Activated naive CD8-positive, alpha-beta T cell treated with anti-CD3 and anti-CD28 coated beads, Interleukin-2, amount 50 U/mL, for 16 hours (primary cell): ENCODE measurements around the gene PPP2R2D.

ENCODE experiments used
- DNase-seq: peaks from one replicate; pipeline ENCODE4 v3.0.0-alpha.2; 2020; ENCODE audit warnings: low read depth, low spot score

Gene PPP2R2D

DNA sequence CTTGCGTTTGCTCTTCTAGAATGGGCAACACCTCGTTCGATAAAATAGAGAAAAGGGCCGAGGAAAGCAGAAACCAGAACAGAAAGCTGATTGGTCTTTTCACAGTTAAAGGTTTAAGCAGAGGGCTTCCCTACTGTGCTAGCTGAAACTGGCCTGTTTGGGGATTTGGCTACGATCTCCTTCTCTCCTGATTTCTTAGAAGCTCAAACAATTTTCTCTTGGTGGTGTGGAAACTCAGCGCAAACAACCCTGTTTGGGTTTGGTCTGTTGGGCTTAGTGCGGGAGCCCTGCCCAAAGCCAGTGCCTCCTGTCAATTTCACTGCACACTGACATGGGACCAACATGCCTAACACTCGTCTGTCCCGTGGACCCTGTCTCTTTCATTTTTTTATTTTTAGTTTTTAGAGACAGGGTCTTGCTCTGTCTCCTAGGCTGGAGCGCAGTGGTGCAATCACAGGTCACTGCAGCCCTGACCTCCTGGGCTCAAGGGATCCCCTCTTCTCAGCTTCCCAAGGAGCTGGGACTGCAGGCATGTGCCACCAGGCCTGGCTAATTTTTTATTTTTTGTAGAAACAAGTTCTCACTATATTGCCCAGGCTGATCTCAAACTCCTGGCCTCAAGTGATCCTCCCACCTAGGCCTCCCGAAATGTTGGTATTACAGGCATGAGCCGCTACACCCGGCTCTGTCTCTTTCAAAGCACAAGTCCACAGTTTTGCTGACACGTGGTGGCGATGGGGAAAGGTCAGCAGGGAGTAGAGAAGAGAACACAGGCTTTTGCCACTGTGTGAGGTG lies 97.4 kb downstream of the PPP2R2D start:
- no peak for DNase-seq

GRCh38 chr10:131998845-131999681 lies 98.3 kb downstream of the PPP2R2D start:
- DNase-seq, result no peak

DNA sequence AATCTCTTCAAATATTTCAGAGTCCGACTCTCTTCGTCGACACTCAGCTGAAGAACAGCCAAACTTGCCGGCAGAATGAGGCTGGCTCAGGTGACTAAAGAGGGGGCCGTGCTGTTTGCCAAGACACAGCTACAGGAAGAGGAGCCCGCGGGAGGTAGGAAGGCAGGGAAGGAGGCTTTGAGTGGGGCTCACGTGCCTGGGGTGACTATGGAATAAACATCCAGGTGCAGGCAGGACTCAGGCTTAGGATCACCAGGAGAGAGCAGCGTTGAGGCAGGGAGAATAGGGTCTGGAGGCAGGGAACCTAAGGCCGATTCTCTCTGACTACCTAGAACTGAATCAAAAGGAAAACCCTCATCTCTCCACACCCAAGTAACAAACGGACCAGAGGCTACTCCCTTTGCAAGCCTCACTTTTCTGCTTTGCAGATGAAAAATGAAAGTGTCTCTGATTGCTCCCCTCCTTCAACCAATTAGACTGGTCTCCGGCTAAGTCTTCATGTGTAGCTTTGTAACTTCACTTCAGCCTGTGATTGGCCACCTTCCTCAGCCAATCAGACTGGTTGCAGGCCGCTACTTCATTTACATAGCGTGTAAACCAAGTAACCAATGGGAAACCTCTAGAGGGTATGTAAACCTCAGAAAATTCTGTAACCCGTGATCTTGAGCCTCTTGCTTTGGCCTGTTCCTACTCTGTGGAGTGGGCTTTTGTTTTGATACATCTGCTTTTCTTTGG lies 100.6 kb downstream of the PPP2R2D start:
- no peak for DNase-seq

- DNase-seq, result no peak
Observed at GRCh38 chr10:132002004-132002403, 101.2 kb downstream of the PPP2R2D start.

- DNase-seq, result no peak
Observed at GRCh38 chr10:132003282-132003924, 102.6 kb downstream of the PPP2R2D start.

DNA sequence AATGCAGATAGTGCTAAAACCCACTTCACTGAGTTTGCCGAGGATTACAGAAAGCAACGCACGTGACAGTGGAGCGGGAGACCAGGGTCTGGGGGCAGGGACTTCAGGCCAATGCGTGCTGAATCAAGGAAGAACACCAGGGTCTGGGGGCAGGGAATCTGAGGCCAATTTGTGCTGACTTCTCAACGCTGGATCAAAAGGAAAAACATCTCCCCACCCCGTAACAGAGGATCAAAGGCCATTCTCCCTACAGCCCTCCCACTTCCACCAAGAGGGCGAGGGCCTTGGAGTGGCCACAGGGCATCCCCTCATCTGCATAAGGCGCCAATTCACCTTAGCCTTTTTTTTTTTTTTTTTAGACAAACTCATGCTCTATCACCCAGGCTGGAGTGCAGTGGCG lies 103.2 kb downstream of the PPP2R2D start:
- no peak for DNase-seq

- DNase-seq, result no peak
Observed at GRCh38 chr10:132005147-132005546, 104.3 kb downstream of the PPP2R2D start.

DNA sequence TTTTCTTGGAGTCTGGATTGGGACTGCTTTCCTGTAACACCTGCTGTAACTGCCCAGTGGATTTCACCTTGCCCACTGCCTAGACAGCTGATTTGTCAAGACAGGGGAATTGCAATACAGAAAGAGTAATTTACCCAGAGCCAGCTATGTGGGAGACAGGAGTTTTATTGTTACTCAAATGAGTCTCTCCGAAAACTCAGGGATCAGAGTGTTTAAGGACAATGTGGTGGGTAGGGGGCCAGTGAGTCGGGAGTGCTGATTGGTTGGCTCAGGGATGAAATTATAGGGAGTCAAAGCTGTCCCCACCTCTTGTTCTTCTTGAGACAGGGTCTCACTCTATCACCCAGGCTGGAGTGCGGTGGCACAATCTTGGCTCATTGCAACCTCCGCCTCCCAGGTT lies 106.2 kb downstream of the PPP2R2D start:
- no peak for DNase-seq

DNA sequence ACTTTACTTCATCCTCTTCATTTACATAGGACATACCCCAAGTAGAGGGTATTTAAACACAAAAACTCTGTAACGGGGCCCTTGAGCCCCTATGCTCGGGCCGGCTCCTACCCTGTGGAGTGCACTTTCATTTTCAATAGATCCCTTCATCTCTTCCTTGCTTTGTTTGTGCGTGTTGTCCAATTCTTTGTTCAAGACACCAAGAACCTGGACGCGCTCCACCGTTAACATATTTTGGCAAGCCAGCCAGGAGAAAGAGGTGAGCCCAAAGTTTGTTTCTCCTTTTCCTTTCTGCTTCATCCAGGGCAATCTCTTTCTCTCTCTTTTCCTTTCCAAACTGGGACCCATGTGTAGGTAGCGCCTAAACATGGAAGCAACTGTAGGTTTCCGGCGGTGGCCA lies 106.9 kb downstream of the PPP2R2D start:
- no peak for DNase-seq
